Neural cell (in vitro differentiated cells): ENCODE measurements around the gene CWC27. TPM values are rescaled to one million over a fixed set of nuclear protein-coding genes. Genes with fewer than 3 reads are reported as not detected.

Source experiments
- H2AFZ ChIP-seq: fragments of 200-600, 300-800 bp; sonication (generic), shearing (Covaris generic); 2 replicates; pipeline ENCODE4 v1.6.0; 2014; ENCODE audit warnings: low read depth, mild to moderate bottlenecking, antibody characterized with exemption, low read length, moderate library complexity
- H3F3A ChIP-seq: fragments of 200-600 bp; shearing (Covaris generic); 2 replicates; pipeline ENCODE4 v1.6.1; 2016; ENCODE audit warnings: mild to moderate bottlenecking, moderate library complexity, mixed read lengths, antibody characterized with exemption, low read length; ENCODE audit not compliant: insufficient read depth, poor library complexity, severe bottlenecking
- H3K27ac ChIP-seq: fragments of 200-600, 300-800 bp; sonication (generic), shearing (Covaris generic); 2 replicates; pipeline ENCODE4 v1.5.1; 2014; ENCODE audit warnings: mild to moderate bottlenecking, low read length, moderate library complexity
- H3K27me3 ChIP-seq: fragments of 300-800, 200-600 bp; sonication (generic), shearing (Covaris generic); 2 replicates; pipeline ENCODE4 v1.6.0; 2014; ENCODE audit warnings: mild to moderate bottlenecking, low read depth, low read length, moderate library complexity; ENCODE audit not compliant: insufficient read depth
- H3K36me3 ChIP-seq: fragments of 300-800, 200-600 bp; sonication (generic), shearing (Covaris generic); 2 replicates; pipeline ENCODE4 v1.5.1; 2014; ENCODE audit warnings: mild to moderate bottlenecking, antibody characterized with exemption, low read length, moderate library complexity; ENCODE audit not compliant: insufficient read depth
- H3K4me2 ChIP-seq: fragments of 300-800, 200-600 bp; sonication (generic), shearing (Covaris generic); 2 replicates; pipeline ENCODE4 v1.6.0; 2014; ENCODE audit warnings: mild to moderate bottlenecking, low read length
- H3K4me3 ChIP-seq: fragments of 300-800, 200-600 bp; sonication (generic), shearing (Covaris generic); 2 replicates; pipeline ENCODE4 v1.5.1; 2014; ENCODE audit warnings: mild to moderate bottlenecking, low read length, moderate library complexity
- H3K79me2 ChIP-seq: fragments of 200-600 bp; shearing (Covaris generic); replicated peaks from 2 replicates; pipeline ENCODE4 v1.6.0; 2014; ENCODE audit warnings: mild to moderate bottlenecking, low read length, moderate library complexity; ENCODE audit not compliant: insufficient read depth
- H3K9ac ChIP-seq: fragments of 300-800, 200-600 bp; sonication (generic), shearing (Covaris generic); 2 replicates; pipeline ENCODE4 v1.6.1; 2016; ENCODE audit warnings: mild to moderate bottlenecking, low read length, mixed read lengths
- H3K9me2 ChIP-seq: fragments of 200-600 bp; shearing (Covaris generic); 2 replicates; pipeline ENCODE4 v1.6.1; 2016; ENCODE audit warnings: mild to moderate bottlenecking, low read length, mixed read lengths; ENCODE audit not compliant: insufficient read depth
- H3K9me3 ChIP-seq: fragments of 200-600, 300-800 bp; sonication (generic), shearing (Covaris generic); 2 replicates; pipeline ENCODE4 v1.6.1; 2016; ENCODE audit warnings: mild to moderate bottlenecking, mixed run types, low read length, moderate library complexity, mixed read lengths
- H4K20me1 ChIP-seq: fragments of 200-600 bp; shearing (Covaris generic); 2 replicates; pipeline ENCODE4 v1.6.1; 2016; ENCODE audit warnings: mild to moderate bottlenecking, mixed run types; ENCODE audit not compliant: insufficient read depth
- EP300 ChIP-seq: fragments of 450-650 bp; conservative IDR thresholded peaks from 2 replicates; pipeline ENCODE4 v1.6.1; 2014; ENCODE audit warnings: antibody characterized with exemption, mild to moderate bottlenecking, moderate library complexity; ENCODE audit not compliant: poor library complexity, severe bottlenecking
- EZH2 ChIP-seq: fragments of 200-600, 300-800 bp; shearing (Covaris generic), sonication (generic); IDR thresholded peaks from 2 replicates; pipeline ENCODE4 v1.6.1; 2014; ENCODE audit warnings: antibody characterized with exemption, low read length, borderline replicate concordance, mild to moderate bottlenecking; ENCODE audit not compliant: insufficient read depth, poor library complexity, severe bottlenecking
- MXI1 ChIP-seq: fragments of 450-650 bp; conservative IDR thresholded peaks from 2 replicates; pipeline ENCODE4 v1.6.1; 2014; ENCODE audit warnings: antibody characterized with exemption, mild to moderate bottlenecking; ENCODE audit not compliant: poor library complexity, severe bottlenecking
- POLR2AphosphoS5 ChIP-seq: IDR thresholded peaks from 2 replicates; pipeline ENCODE4 v1.6.1; 2012
- RAD21 ChIP-seq: fragments of 450-650 bp; conservative IDR thresholded peaks from 2 replicates; pipeline ENCODE4 v1.6.1; 2014; ENCODE audit warnings: antibody characterized with exemption, mild to moderate bottlenecking, moderate library complexity
- SMC3 ChIP-seq: fragments of 450-650 bp; conservative IDR thresholded peaks from 2 replicates; pipeline ENCODE4 v1.6.1; 2014; ENCODE audit warnings: antibody characterized with exemption, mild to moderate bottlenecking, moderate library complexity; ENCODE audit not compliant: poor library complexity
- TAF1 ChIP-seq: IDR thresholded peaks from 2 replicates; pipeline ENCODE4 v1.6.1; 2012; ENCODE audit warnings: low read depth
- polyA plus RNA-seq: library from polyadenylated mRNA; depleted of rRNA; stranded (reverse); fragments of >200 nt; gene quantifications from 2 replicates; pipeline ENCODE4 v1.2.3, GENCODE V29; 2014
- TF ChIP-seq, protein P1 (sequence below): IDR thresholded peaks from 2 replicates; pipeline ENCODE4 v1.6.1; 2012; ENCODE audit warnings: borderline replicate concordance
- TF ChIP-seq, protein P2 (sequence below): fragments of 450-650 bp; IDR thresholded peaks from 2 replicates; pipeline ENCODE4 v1.5.1; 2014; ENCODE audit warnings: antibody characterized with exemption, mild to moderate bottlenecking, moderate library complexity; ENCODE audit not compliant: poor library complexity, severe bottlenecking

CWC27 gene
- polyA plus RNA-seq, 1 donor from 2014 or later = 26.2 TPM

DNA sequence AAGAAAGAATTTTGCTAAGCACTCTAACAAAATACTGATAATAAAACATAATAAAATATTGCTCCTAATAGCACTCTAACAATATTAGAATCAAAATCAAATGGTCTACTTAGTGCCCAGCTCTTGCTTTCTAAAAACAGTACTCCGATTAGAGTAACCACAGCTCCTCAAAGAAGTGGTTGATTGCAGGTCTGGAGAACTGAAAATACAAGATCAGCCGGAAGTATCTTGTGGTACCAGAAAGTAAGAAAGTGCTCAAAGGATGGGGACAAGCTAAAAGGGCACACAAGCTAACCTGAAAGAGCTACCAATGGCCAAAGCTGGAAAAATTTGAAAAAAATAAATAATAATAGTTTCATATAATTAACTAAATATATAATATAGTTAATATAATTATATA is 119.2 kb downstream of the CWC27 start:
- Histone ChIP-seq H3K4me3 (no peak overlapping the region), H3K4me2 (no peak overlapping the region), H3K27ac (no peak overlapping the region), H3F3A (no peaks in the 10 kb centered on the region), H4K20me1 (no peaks in the 10 kb centered on the region), H2AFZ (no peak overlapping the region), H3K9ac (no peak overlapping the region), H3K9me2 (no peaks in the 10 kb centered on the region), H3K9me3 (no peaks in the 10 kb centered on the region), H3K27me3 (no peaks in the 10 kb centered on the region), H3K36me3 (no peaks in the 10 kb centered on the region), H3K79me2 (no peaks in the 10 kb centered on the region)
- TF ChIP-seq, protein P1, sequence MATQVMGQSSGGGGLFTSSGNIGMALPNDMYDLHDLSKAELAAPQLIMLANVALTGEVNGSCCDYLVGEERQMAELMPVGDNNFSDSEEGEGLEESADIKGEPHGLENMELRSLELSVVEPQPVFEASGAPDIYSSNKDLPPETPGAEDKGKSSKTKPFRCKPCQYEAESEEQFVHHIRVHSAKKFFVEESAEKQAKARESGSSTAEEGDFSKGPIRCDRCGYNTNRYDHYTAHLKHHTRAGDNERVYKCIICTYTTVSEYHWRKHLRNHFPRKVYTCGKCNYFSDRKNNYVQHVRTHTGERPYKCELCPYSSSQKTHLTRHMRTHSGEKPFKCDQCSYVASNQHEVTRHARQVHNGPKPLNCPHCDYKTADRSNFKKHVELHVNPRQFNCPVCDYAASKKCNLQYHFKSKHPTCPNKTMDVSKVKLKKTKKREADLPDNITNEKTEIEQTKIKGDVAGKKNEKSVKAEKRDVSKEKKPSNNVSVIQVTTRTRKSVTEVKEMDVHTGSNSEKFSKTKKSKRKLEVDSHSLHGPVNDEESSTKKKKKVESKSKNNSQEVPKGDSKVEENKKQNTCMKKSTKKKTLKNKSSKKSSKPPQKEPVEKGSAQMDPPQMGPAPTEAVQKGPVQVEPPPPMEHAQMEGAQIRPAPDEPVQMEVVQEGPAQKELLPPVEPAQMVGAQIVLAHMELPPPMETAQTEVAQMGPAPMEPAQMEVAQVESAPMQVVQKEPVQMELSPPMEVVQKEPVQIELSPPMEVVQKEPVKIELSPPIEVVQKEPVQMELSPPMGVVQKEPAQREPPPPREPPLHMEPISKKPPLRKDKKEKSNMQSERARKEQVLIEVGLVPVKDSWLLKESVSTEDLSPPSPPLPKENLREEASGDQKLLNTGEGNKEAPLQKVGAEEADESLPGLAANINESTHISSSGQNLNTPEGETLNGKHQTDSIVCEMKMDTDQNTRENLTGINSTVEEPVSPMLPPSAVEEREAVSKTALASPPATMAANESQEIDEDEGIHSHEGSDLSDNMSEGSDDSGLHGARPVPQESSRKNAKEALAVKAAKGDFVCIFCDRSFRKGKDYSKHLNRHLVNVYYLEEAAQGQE = no peak
- TF ChIP-seq SMC3 = no peak
- no peak for TF ChIP-seq POLR2AphosphoS5

DNA sequence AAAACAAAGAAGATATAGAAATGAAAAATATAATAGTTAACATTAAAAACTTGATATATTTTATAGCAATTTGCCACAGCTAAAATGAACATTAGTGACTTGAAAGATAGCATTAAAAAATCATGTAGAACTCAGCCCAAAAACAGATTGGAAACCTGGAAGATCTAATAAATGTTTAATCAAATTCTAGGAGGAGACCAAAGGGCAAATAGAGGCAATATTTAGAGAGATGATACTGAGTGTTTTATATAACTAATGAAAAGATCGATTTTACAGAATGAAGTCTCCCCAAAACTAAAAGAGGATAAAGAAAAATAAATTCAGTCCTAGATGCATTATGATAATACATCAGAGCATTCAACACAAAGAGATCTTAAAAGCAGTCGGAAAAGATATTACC is 127.0 kb downstream of the CWC27 start:
- TF ChIP-seq SMC3 = no peak
- TF ChIP-seq MXI1 = no peak
- no peak for TF ChIP-seq POLR2AphosphoS5
- no peak for TF ChIP-seq TAF1
- TF ChIP-seq, protein P1 = no peak
- no peak for TF ChIP-seq RAD21
- no peak for TF ChIP-seq EZH2
- TF ChIP-seq, protein P2, sequence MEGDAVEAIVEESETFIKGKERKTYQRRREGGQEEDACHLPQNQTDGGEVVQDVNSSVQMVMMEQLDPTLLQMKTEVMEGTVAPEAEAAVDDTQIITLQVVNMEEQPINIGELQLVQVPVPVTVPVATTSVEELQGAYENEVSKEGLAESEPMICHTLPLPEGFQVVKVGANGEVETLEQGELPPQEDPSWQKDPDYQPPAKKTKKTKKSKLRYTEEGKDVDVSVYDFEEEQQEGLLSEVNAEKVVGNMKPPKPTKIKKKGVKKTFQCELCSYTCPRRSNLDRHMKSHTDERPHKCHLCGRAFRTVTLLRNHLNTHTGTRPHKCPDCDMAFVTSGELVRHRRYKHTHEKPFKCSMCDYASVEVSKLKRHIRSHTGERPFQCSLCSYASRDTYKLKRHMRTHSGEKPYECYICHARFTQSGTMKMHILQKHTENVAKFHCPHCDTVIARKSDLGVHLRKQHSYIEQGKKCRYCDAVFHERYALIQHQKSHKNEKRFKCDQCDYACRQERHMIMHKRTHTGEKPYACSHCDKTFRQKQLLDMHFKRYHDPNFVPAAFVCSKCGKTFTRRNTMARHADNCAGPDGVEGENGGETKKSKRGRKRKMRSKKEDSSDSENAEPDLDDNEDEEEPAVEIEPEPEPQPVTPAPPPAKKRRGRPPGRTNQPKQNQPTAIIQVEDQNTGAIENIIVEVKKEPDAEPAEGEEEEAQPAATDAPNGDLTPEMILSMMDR = no peak
- TF ChIP-seq EP300 = no peak
- Histone ChIP-seq H3K79me2 (no peaks in the 10 kb centered on the region), H3K9me2 (no peaks in the 10 kb centered on the region), H2AFZ (no peak overlapping the region), H3K27me3 (no peaks in the 10 kb centered on the region), H3K4me2 (no peak overlapping the region), H3K4me3 (no peak overlapping the region), H4K20me1 (no peaks in the 10 kb centered on the region), H3K36me3 (no peaks in the 10 kb centered on the region), H3K9ac (no peak overlapping the region), H3K27ac (no peak overlapping the region), H3F3A (no peaks in the 10 kb centered on the region), H3K9me3 (peaks cover 3% of the 10 kb centered on the region)
